Kidney epithelial cell (primary cell): ENCODE data around the gene PXDC1. TPM values are rescaled to one million over a fixed set of nuclear protein-coding genes. Genes with fewer than 3 reads are reported as not detected.

Source experiments
- DNase-seq: peaks from one replicate; pipeline ENCODE4 v3.0.0-alpha.2; 2010; ENCODE audit warnings: low read depth
- H3K27me3 ChIP-seq: 2 replicates; pipeline ENCODE4 v1.6.0; 2011; ENCODE audit warnings: low read length; ENCODE audit not compliant: control insufficient read depth, insufficient read depth
- H3K36me3 ChIP-seq: 2 replicates; pipeline ENCODE4 v1.5.1; 2011; ENCODE audit warnings: low read length; ENCODE audit not compliant: control insufficient read depth, insufficient read depth
- H3K4me3 ChIP-seq: 2 replicates; pipeline ENCODE4 v1.5.1; 2011; ENCODE audit warnings: low read depth, mild to moderate bottlenecking, control low read depth, low read length
- CTCF ChIP-seq: IDR thresholded peaks from 2 replicates; pipeline ENCODE4 v1.5.1; 2011; ENCODE audit warnings: mild to moderate bottlenecking, moderate library complexity, low read length, control low read depth, inconsistent platforms; ENCODE audit not compliant: insufficient read depth, poor library complexity, severe bottlenecking
- total RNA-seq: library from RNA; depleted of rRNA; stranded (reverse); fragments of >200 nt; gene quantifications from 2 replicates; pipeline ENCODE4 v1.2.3, GENCODE V29; 2015

PXDC1 gene
- total RNA-seq, 1 donor from 2014 or later: 92.4 TPM

- no peak overlapping the region for H3K4me3 ChIP-seq
- no peak for DNase-seq
- H3K36me3 ChIP-seq: peaks cover 1% of the 10 kb centered on the region
- no peaks in the 10 kb centered on the region for H3K27me3 ChIP-seq
- no peak for TF ChIP-seq CTCF
These were observed 36.2 kb downstream of the PXDC1 start for GRCh38 chr6:3715285-3715684.

DNA sequence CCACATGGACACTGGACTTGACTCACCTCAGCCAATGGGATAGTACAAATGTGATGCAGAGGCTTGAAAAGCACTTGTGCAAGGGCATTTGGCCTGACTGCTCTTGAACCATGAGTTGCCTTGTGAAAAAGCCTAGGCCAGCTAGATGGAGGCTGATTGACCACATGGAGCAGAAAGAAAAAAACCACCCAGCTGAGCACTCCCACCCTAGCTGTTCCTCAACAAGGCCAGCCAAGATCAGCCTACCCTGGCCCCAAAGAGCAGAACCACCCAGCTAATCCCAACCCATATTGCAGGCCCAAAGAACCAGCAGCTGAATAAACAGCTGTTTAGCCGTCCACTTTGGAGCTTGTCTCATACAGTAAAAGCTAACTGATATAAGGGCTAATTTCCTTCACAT lies 36.7 kb downstream of the PXDC1 start:
- no peak for TF ChIP-seq CTCF
- H3K4me3 ChIP-seq: no peak overlapping the region
- no peak for DNase-seq
- peaks cover 1% of the 10 kb centered on the region for H3K36me3 ChIP-seq
- H3K27me3 ChIP-seq: no peaks in the 10 kb centered on the region

GRCh38 chr6:3714111-3714510 lies 37.4 kb downstream of the PXDC1 start:
- H3K36me3 ChIP-seq: no peaks in the 10 kb centered on the region
- no peak overlapping the region for H3K4me3 ChIP-seq
- no peaks in the 10 kb centered on the region for H3K27me3 ChIP-seq
- no peak for DNase-seq
- TF ChIP-seq CTCF: no peak

- no peak overlapping the region for H3K4me3 ChIP-seq
- H3K27me3 ChIP-seq: peaks cover 1% of the 10 kb centered on the region
- no peak for TF ChIP-seq CTCF
- DNase-seq: no peak
- no peaks in the 10 kb centered on the region for H3K36me3 ChIP-seq
These were observed 38.5 kb downstream of the PXDC1 start for GRCh38 chr6:3712827-3713665.

- H3K36me3 ChIP-seq: no peaks in the 10 kb centered on the region
- no peak for TF ChIP-seq CTCF
- no peak overlapping the region for H3K4me3 ChIP-seq
- DNase-seq: no peak
- peaks cover 2% of the 10 kb centered on the region for H3K27me3 ChIP-seq
These were observed 39.7 kb downstream of the PXDC1 start for GRCh38 chr6:3711776-3712175.

DNA sequence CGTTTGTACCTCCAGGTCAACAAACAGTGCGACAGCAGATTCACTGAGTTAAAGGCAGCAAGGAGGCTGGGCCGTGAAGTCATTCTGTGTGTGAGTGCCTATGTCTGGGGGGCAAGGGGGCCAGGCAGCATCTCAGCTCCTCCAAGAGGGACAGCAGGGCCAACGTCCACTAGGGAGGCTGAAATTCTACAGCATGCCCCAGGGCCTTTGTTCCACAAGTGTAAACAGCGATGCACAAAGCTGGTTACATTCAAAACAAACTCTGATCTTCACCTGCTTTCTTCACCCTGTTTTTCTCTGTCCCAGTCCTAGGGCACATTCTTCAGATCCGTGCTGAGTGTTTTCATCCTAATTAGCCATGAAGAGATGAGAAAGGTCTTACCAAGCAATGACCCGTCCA lies 41.1 kb downstream of the PXDC1 start:
- H3K4me3 ChIP-seq: no peak overlapping the region
- peaks cover 2% of the 10 kb centered on the region for H3K27me3 ChIP-seq
- H3K36me3 ChIP-seq: no peaks in the 10 kb centered on the region
- no peak for DNase-seq
- TF ChIP-seq CTCF: no peak
